ENCODE results near the gene CHPT1.

GRCh38 chr12:101648195-101648594 lies 49.2 kb upstream of the CHPT1 start:
- TF ChIP-seq POLR2A (IDR thresholded peaks at IDR 0.05; ENCODE audit: low read length) (no peak), GATA1 (IDR thresholded peaks at IDR 0.05; ENCODE audit: low read depth, low read length) (no peak)

Measured in erythroblast (primary cell).